Liver (tissue), 3 donors: Measurements from ENCODE around the gene SLC5A1.

Experiments used
- CTCF ChIP-seq: fragments of 150-350 bp; IDR thresholded peaks from 2 replicates; pipeline ENCODE4 v1.5.1; 2017; ENCODE audit warnings: improper control_type of control experiment, low read depth, low read length; ENCODE audit not compliant: missing input control
- EGR1 ChIP-seq, 2 donors: IDR thresholded peaks; 2 replicates each; pipeline ENCODE4 v1.6.1; 2016 to 2018; ENCODE audit warnings: antibody characterized with exemption in 2 of 2, low read depth in 2 of 2
- GABPA ChIP-seq, 2 donors: IDR thresholded peaks in 1 of 2; conservative IDR thresholded peaks in 1 of 2; 2 replicates each; pipeline ENCODE4 v1.6.1; 2016; ENCODE audit warnings: antibody characterized with exemption in 2 of 2, mild to moderate bottlenecking in 1 of 2, moderate library complexity in 1 of 2
- JUND ChIP-seq, 2 donors: IDR thresholded peaks; 2 replicates each; pipeline ENCODE4 v1.6.1; 2016; ENCODE audit warnings: antibody characterized with exemption in 2 of 2
- MAX ChIP-seq: IDR thresholded peaks from 2 replicates; pipeline ENCODE4 v1.6.1; 2016; ENCODE audit warnings: antibody characterized with exemption
- NR2F2 ChIP-seq: IDR thresholded peaks from 2 replicates; pipeline ENCODE4 v1.6.1; 2016; ENCODE audit warnings: antibody characterized with exemption
- RAD21 ChIP-seq, 2 donors: IDR thresholded peaks; 2 replicates each; pipeline ENCODE4 v1.6.1; 2016; ENCODE audit warnings: antibody characterized with exemption in 2 of 2, mild to moderate bottlenecking in 2 of 2
- REST ChIP-seq: IDR thresholded peaks from 2 replicates; pipeline ENCODE4 v1.6.1; 2016; ENCODE audit warnings: antibody characterized with exemption, mild to moderate bottlenecking
- RXRA ChIP-seq, 2 donors: IDR thresholded peaks; 2 replicates each; pipeline ENCODE4 v1.6.1; 2017 to 2018; ENCODE audit warnings: antibody characterized with exemption in 2 of 2, mild to moderate bottlenecking in 1 of 2
- TAF1 ChIP-seq: conservative IDR thresholded peaks from 2 replicates; pipeline ENCODE4 v1.6.1; 2016; ENCODE audit warnings: antibody characterized with exemption, mild to moderate bottlenecking
- YY1 ChIP-seq: IDR thresholded peaks from 2 replicates; pipeline ENCODE4 v1.6.1; 2016; ENCODE audit warnings: antibody characterized with exemption, mild to moderate bottlenecking
- ZBTB33 ChIP-seq: IDR thresholded peaks from 2 replicates; pipeline ENCODE4 v1.6.1; 2016; ENCODE audit warnings: antibody characterized with exemption
- donor health status: healthy.
- donor health status: healthy.

GRCh38 chr22:32132783-32133182 lies 89.7 kb downstream of the SLC5A1 start:
- TF ChIP-seq CTCF (no peak), NR2F2 (no peak), JUND (IDR thresholded peaks at IDR 0.05) (no peak), YY1 (no peak), TAF1 (no peak), RXRA (IDR thresholded peaks at IDR 0.05) (no peak), GABPA (IDR thresholded peaks at IDR 0.05 in 1 of 2, conservative IDR thresholded peaks at IDR 0.05 in 1 of 2) (no peak), REST (no peak), MAX (no peak), ZBTB33 (no peak), RAD21 (IDR thresholded peaks at IDR 0.05) (no peak), EGR1 (IDR thresholded peaks at IDR 0.05; ENCODE audit: low read depth in 2 of 2) (no peak)
